CD4-positive, alpha-beta T cell (primary cell): Measurements from ENCODE around the gene ZNF521. TPM values are rescaled to one million over a fixed set of nuclear protein-coding genes. Genes with fewer than 3 reads are reported as not detected.

Source experiments
- ATAC-seq: fragments of 200-7000 bp; cut with Tn5 transposase; one replicate; pipeline ENCODE4 v1.10.0; 2022; ENCODE audit warnings: mild to moderate bottlenecking; ENCODE audit not compliant: poor library complexity
- CTCF ChIA-PET: fragments of 350-600 bp; sonication (Branson Sonifier 250); formaldehyde crosslinking; loops from one replicate; lab custom pipeline; 2021; ENCODE audit warnings: antibody characterized with exemption, inconsistent platforms; lab: Charles Lee
- POLR2A ChIA-PET: fragments of 350-600 bp; sonication (Branson Sonifier 250); formaldehyde crosslinking; loops from one replicate; lab custom pipeline; 2021; ENCODE audit warnings: antibody characterized with exemption, inconsistent platforms; lab: Charles Lee
- DNase-seq, 14 experiments: peaks; one replicate each; pipeline ENCODE4 v3.0.0-alpha.2; 2013 to 2020; ENCODE audit warnings: mixed read lengths in 2 of 14
- H3K27ac ChIP-seq, 2 donors: one replicate each; pipeline versions ENCODE4 v1.5.1 to v1.7.0; 2013; ENCODE audit warnings: low read length in 2 of 2, low read depth in 1 of 2, mild to moderate bottlenecking in 1 of 2
- H3K27me3 ChIP-seq, 2 experiments: 1 replicate in 1 of 2; 2 replicates in 1 of 2; pipeline versions ENCODE4 v1.6.1 to v1.7.0; 2013; ENCODE audit warnings: low read length in 2 of 2, control low read depth in 1 of 2, mild to moderate bottlenecking in 1 of 2, moderate library complexity in 1 of 2; ENCODE audit not compliant: insufficient read depth in 2 of 2, control insufficient read depth in 1 of 2
- H3K36me3 ChIP-seq: one replicate; pipeline ENCODE4 v1.6.1; 2013; ENCODE audit warnings: low read length, control low read depth; ENCODE audit not compliant: insufficient read depth
- H3K4me1 ChIP-seq: one replicate; pipeline ENCODE4 v1.6.1; 2013; ENCODE audit warnings: low read length, control low read depth; ENCODE audit not compliant: insufficient read depth
- H3K4me3 ChIP-seq: one replicate; pipeline ENCODE4 v1.5.1; 2013; ENCODE audit warnings: mild to moderate bottlenecking, low read length, moderate library complexity
- H3K9me3 ChIP-seq, 2 experiments: 1 replicate in 1 of 2; 2 replicates in 1 of 2; pipeline versions ENCODE4 v1.6.1 to v1.7.0; 2013; ENCODE audit warnings: low read length in 2 of 2, mild to moderate bottlenecking in 2 of 2, control low read depth in 1 of 2, moderate library complexity in 1 of 2; ENCODE audit not compliant: control insufficient read depth in 1 of 2, insufficient read depth in 1 of 2
- H3K27ac Mint-ChIP-seq: one replicate; pipeline ENCODE4 v1.8.0; 2020; ENCODE audit warnings: mixed read lengths
- H3K27me3 Mint-ChIP-seq: one replicate; pipeline ENCODE4 v1.8.0; 2021; ENCODE audit warnings: mixed read lengths
- H3K36me3 Mint-ChIP-seq: one replicate; pipeline ENCODE4 v1.8.0; 2021; ENCODE audit warnings: low read depth, mixed read lengths
- H3K4me1 Mint-ChIP-seq: one replicate; pipeline ENCODE4 v1.8.0; 2021; ENCODE audit warnings: low read depth, mixed read lengths
- H3K4me3 Mint-ChIP-seq: one replicate; pipeline ENCODE4 v1.8.0; 2020; ENCODE audit warnings: mild to moderate bottlenecking, mixed read lengths
- H3K9me3 Mint-ChIP-seq: one replicate; pipeline ENCODE4 v1.8.0; 2020; ENCODE audit warnings: mixed read lengths
- intact Hi-C, 2 experiments: fragments of 100-400 bp; cut with DNase I in 1 of 2; cut with micrococcal nuclease in 1 of 2; formaldehyde crosslinking; loops; one replicate each; pipeline versions ENCODE4 v1.15.1 to v1.9.0; 2023 to 2025; cut with DNase I, micrococcal nuclease
- total RNA-seq, 174 experiments: library from RNA in 2 of 174; stranded (reverse) in 2 of 174; gene quantifications; one replicate each; pipeline ENCODE4 v1.2.3 and lab custom pipeline; 2021 to 2026
- TF ChIP-seq, protein P1 (sequence below): fragments of 200-600 bp; IDR thresholded peaks from one replicate; pipeline ENCODE4 v1.8.0; 2022; ENCODE audit warnings: antibody characterized with exemption, mild to moderate bottlenecking

ZNF521 gene
- total RNA-seq, 2 experiments from 2014 or later, result not detected

DNA sequence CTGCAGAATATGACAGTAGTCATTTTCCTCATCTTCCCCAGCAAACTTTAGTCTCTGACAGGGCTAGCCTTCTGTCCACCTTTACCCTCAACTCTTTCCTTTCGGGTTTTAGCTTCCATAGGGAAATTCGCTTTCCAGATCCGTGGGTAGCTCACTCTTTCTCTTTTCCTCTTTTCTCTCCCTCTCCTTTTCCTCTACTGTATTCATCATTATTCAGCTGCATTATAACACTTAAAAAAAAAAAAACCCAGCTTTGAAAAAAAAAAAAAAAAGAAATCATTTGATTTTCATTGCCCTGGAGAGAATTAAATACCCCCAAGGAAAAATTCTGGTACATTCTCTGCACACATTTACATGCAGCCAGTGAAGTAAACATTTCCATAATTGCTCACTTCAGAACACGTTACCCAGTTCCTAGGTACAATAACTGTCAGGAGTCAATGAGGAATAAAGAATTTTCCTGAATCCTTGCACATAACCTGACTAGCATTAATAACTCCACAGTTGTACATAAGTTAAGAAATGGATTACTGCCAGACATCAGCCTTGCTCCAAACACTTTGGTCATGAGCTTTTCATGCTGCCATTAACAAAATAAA is 63.5 kb downstream of the ZNF521 start:
- Mint-ChIP-seq H3K4me1 (no peaks in the 10 kb centered on the region), H3K9me3 (no peaks in the 10 kb centered on the region), H3K36me3 (no peaks in the 10 kb centered on the region), H3K27me3 (no peaks in the 10 kb centered on the region), H3K27ac (no peak overlapping the region), H3K4me3 (no peak overlapping the region)
- no peak for DNase-seq
- intact Hi-C loops, result no loop called here
- Histone ChIP-seq H3K27me3 (no peaks in the 10 kb centered on the region), H3K36me3 (no peaks in the 10 kb centered on the region), H3K9me3 (no peaks in the 10 kb centered on the region), H3K27ac (no peak overlapping the region), H3K4me3 (no peak overlapping the region), H3K4me1 (no peaks in the 10 kb centered on the region)
- CTCF ChIA-PET, result no interaction called here
- TF ChIP-seq, protein P1, sequence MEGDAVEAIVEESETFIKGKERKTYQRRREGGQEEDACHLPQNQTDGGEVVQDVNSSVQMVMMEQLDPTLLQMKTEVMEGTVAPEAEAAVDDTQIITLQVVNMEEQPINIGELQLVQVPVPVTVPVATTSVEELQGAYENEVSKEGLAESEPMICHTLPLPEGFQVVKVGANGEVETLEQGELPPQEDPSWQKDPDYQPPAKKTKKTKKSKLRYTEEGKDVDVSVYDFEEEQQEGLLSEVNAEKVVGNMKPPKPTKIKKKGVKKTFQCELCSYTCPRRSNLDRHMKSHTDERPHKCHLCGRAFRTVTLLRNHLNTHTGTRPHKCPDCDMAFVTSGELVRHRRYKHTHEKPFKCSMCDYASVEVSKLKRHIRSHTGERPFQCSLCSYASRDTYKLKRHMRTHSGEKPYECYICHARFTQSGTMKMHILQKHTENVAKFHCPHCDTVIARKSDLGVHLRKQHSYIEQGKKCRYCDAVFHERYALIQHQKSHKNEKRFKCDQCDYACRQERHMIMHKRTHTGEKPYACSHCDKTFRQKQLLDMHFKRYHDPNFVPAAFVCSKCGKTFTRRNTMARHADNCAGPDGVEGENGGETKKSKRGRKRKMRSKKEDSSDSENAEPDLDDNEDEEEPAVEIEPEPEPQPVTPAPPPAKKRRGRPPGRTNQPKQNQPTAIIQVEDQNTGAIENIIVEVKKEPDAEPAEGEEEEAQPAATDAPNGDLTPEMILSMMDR, result no peak
- POLR2A ChIA-PET, result no interaction called here
- no peak for ATAC-seq

DNA sequence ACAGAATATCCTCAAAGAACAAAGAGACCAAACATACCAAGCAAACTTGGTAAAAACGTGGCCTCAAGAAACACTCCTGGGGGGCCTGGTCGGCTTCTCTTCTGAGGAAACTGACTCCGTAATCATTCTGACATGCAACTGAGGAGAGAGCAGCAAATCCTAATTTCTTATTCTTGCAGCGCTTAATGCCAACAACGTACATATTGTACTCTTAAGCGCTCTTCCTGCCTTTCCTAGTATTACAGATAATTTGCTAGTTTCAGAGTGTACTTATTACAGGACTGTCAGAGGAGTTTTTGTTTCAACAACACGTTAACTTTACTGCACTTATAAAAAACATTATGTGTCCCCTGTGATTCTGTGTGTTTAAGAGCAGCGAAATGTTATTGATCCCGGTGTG is 64.9 kb downstream of the ZNF521 start:
- TF ChIP-seq, protein P1, result no peak
- ChIA-PET CTCF (no interaction called here), POLR2A (no interaction called here)
- intact Hi-C loops, result no loop called here
- H3K27me3 Mint-ChIP-seq, result no peaks in the 10 kb centered on the region
- peaks cover 0 to 3% of the 10 kb centered on the region in 2 experiments for H3K27me3 ChIP-seq
- H3K36me3 ChIP-seq, result no peaks in the 10 kb centered on the region
- H3K27ac Mint-ChIP-seq, result no peak overlapping the region
- H3K9me3 Mint-ChIP-seq, result no peaks in the 10 kb centered on the region
- H3K4me1 Mint-ChIP-seq, result no peaks in the 10 kb centered on the region
- H3K4me3 ChIP-seq, result no peak overlapping the region
- DNase-seq (no peak), ATAC-seq (no peak)
- H3K9me3 ChIP-seq, result no peaks in the 10 kb centered on the region
- H3K4me1 ChIP-seq, result no peaks in the 10 kb centered on the region
- H3K4me3 Mint-ChIP-seq, result no peak overlapping the region
- no peak overlapping the region for H3K27ac ChIP-seq
- no peaks in the 10 kb centered on the region for H3K36me3 Mint-ChIP-seq

DNA sequence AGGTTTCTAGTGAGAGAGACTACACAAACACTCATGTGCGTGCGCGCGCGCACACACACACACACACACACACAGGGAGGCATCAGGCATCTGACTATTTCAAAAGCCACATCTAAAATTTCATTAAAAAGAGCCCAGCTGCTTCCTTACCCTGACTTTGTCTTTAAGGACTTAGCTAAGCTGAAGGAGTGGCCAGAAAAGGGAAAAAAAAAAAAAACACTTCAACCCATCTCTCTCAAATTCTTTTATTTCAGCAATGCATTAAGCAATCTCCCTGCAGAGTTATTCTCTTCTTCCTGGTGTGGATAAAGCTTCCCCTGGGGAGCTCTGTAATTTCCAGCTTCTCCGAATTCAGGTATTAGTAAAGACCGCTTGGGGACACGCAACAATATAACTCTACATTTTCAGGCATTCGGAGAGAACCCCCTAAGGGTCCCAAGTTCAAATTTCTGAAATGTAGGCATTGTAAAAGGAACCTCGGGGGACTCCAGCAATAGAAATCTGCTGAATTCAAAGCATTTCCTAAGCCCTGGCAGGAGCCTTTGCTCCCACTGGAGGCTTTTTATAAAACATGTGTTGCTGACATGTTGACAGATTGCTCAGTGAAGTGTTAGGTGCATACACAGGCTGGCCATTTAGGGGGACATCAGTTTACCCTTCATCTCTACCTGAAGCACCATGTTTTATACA is 67.0 kb downstream of the ZNF521 start:
- ATAC-seq (no peak), DNase-seq (no peak)
- Histone ChIP-seq H3K9me3 (no peaks in the 10 kb centered on the region), H3K27ac (no peak overlapping the region), H3K4me3 (no peak overlapping the region), H3K36me3 (no peaks in the 10 kb centered on the region), H3K27me3 (peaks cover 0 to 5% of the 10 kb centered on the region in 2 experiments), H3K4me1 (no peaks in the 10 kb centered on the region)
- H3K4me3 Mint-ChIP-seq, result no peak overlapping the region
- CTCF ChIA-PET, result no interaction called here
- TF ChIP-seq, protein P1, result no peak
- no peaks in the 10 kb centered on the region for H3K4me1 Mint-ChIP-seq
- no peaks in the 10 kb centered on the region for H3K9me3 Mint-ChIP-seq
- intact Hi-C loops, result no loop called here
- H3K36me3 Mint-ChIP-seq, result no peaks in the 10 kb centered on the region
- POLR2A ChIA-PET, result no interaction called here
- no peak overlapping the region for H3K27ac Mint-ChIP-seq
- H3K27me3 Mint-ChIP-seq, result peaks cover 5% of the 10 kb centered on the region
